ENCODE measurements around the gene EXT2.

DNA sequence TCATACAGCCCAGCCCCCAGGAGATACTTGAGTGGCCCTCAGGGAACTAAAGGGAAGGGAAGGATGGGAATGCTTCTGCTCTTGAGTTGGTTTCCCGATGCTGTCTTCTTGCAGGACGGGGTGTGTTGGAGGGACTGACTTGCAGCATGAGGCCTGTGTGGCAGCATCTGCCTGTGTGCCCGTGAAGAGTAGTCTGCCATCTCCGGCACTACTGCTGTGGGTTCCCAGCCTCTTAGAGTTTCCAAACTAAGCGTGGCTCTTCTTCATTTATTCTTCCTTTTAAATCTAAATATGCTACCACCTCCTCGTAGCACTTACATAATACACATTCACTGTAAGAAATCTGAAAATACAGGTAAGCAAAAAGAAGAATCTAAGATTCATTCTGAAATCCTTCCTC lies 12.8 kb downstream of the EXT2 start:
- TF ChIP-seq, protein P1, sequence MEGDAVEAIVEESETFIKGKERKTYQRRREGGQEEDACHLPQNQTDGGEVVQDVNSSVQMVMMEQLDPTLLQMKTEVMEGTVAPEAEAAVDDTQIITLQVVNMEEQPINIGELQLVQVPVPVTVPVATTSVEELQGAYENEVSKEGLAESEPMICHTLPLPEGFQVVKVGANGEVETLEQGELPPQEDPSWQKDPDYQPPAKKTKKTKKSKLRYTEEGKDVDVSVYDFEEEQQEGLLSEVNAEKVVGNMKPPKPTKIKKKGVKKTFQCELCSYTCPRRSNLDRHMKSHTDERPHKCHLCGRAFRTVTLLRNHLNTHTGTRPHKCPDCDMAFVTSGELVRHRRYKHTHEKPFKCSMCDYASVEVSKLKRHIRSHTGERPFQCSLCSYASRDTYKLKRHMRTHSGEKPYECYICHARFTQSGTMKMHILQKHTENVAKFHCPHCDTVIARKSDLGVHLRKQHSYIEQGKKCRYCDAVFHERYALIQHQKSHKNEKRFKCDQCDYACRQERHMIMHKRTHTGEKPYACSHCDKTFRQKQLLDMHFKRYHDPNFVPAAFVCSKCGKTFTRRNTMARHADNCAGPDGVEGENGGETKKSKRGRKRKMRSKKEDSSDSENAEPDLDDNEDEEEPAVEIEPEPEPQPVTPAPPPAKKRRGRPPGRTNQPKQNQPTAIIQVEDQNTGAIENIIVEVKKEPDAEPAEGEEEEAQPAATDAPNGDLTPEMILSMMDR (IDR thresholded peaks at IDR 0.05): no peak
- TF ChIP-seq SMAD4 (CRISPR knock-in tag; IDR thresholded peaks at IDR 0.05): no peak
- TF ChIP-seq, protein P2, sequence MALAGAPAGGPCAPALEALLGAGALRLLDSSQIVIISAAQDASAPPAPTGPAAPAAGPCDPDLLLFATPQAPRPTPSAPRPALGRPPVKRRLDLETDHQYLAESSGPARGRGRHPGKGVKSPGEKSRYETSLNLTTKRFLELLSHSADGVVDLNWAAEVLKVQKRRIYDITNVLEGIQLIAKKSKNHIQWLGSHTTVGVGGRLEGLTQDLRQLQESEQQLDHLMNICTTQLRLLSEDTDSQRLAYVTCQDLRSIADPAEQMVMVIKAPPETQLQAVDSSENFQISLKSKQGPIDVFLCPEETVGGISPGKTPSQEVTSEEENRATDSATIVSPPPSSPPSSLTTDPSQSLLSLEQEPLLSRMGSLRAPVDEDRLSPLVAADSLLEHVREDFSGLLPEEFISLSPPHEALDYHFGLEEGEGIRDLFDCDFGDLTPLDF (CRISPR knock-in tag; IDR thresholded peaks at IDR 0.05): no peak

Measured in WTC11 (cell line).